Effector CD4-positive, alpha-beta T cell (primary cell): ENCODE data around the gene VRK2.
"Not testable (repeated sequence)": the region's sequence is repeated elsewhere in the genome, so short reads cannot be mapped to it uniquely, and the experiment has no call there.

Experiments used
- DNase-seq: peaks from one replicate; pipeline ENCODE4 v3.0.0-alpha.2; 2020

The VRK2 gene

DNA sequence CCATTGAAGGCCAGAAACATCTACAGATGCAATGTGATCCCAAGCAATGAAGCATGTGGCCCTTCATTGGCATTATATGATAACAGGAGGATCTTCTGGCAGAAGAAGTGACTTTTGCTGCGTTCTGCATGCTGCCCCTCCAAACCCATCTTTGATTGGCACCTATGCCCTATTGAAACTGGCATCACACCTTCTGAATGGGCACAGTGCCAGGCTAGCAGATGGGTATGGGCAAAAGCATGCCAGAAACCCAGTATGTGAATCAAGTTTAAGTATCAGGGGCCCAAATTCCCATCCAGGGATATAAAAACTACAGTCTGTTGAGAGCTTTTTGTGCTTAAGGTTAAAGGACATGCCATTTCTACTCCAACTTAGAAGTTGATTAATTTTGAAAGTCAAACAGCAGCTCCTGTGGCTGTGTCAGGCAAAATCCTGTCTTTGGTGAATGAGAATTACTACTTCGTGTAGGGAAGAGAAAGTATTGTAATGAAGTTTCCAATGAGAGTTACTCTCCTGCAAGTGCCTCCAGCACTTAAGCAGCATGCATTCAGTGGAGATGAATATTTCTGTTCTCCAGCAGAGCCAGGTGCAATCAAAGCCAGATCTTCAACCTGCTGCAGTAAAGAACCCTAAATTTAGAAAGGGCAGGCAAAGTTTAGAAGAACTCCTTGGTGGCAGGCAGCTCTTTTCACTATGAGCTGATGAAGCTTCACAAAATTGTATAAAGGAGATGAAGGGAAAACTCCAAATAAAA is 8.6 kb downstream of the VRK2 start:
- no peak for DNase-seq

GRCh38 chr2:58056192-58056916 is 9.7 kb downstream of the VRK2 start:
- no peak for DNase-seq

DNA sequence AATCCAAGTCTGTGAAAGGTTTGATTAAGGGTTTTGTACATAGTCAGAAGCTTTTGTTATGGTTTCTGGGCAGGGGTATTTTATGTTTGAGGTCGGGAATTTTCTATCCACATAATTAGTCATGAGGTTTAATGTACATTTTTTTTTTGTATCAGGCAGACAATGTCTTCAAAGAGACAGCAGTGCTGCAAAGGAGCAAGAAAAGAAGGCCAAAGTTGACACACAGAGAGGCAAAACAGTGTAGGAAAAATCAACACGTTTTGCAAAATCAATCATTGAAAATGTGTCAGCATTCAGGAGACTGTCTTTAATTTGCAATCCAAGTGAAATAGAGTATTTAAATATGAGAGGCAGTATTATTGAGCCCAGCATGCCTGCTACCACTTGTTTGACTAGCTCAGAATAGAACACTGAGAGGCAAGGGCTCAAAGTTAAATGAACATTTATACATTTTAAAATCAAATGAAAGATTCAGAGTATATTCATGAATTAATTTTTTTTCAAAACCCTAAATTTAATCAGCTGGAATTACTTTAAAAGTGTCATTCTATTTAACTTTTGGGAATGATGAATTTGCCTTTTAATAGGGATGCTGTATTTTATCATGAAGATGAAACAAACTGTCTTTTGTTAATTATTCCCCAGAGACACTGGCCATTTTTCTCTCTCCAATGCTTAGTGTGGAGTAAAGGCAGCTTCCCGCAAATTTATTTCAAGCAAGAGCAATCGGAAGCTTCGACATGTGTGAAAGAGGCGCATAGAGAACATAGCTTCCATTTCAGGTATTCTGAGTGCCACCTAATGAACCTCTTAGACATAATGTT is 11.3 kb downstream of the VRK2 start:
- no peak for DNase-seq

- DNase-seq = no peak
These were observed 17.0 kb downstream of the VRK2 start for GRCh38 chr2:58063641-58064040.

- DNase-seq = no peak
These were observed 17.5 kb downstream of the VRK2 start for GRCh38 chr2:58064086-58064485.

- no peak for DNase-seq
These were observed 18.6 kb downstream of the VRK2 start for GRCh38 chr2:58065248-58065647.

- DNase-seq = no peak
These were observed 20.4 kb downstream of the VRK2 start for GRCh38 chr2:58067001-58067400.

DNA sequence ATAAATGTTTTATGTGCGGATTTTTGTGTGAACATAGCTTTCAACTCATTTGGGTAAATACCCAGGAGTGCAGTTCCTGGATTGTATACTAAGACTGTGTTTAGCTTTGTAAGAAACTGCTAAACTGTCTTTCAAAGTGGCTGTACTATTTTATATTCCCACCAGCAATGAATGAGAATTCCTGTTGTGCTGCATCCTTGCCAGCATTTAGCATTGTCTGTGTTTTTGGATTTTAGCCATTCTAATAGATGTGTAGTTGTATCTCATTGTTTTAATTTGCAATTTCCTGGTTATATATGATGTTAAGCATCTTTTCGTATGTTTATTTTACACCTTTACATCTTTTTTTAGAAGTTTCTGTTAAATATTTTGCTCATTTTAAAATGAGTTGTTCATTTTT is 24.2 kb downstream of the VRK2 start:
- DNase-seq = no peak

DNA sequence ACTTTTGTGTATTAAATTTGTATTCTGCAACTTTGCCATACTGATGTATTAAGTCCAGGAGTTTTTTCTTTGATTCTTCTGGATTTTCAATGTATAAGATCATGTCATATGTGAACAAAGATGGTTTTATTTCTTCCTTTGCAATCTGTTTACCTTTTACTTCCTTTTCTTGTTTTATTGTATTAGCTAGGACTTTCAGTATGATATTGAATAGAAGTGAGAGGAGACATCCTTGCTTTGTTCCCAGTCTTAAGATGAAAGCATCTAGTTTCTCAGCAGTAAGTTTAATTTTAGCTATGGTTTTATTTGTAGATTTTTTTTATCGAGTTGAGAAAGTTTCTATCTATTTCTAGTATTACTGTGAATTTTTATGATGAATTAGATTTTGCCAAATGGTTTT is 25.5 kb downstream of the VRK2 start:
- DNase-seq = no peak

- DNase-seq = no peak
These were observed 26.4 kb downstream of the VRK2 start for GRCh38 chr2:58073008-58073407.

GRCh38 chr2:58073751-58074150 is 27.1 kb downstream of the VRK2 start:
- DNase-seq = no peak

- no peak for DNase-seq
These were observed 34.4 kb downstream of the VRK2 start for GRCh38 chr2:58081000-58081399.

- no peak for DNase-seq
These were observed 42.5 kb downstream of the VRK2 start for GRCh38 chr2:58089081-58089480.

- DNase-seq = not testable (repeated sequence)
These were observed 46.2 kb downstream of the VRK2 start for GRCh38 chr2:58092772-58093171.

GRCh38 chr2:58097025-58097424 is 50.4 kb downstream of the VRK2 start:
- no peak for DNase-seq

DNA sequence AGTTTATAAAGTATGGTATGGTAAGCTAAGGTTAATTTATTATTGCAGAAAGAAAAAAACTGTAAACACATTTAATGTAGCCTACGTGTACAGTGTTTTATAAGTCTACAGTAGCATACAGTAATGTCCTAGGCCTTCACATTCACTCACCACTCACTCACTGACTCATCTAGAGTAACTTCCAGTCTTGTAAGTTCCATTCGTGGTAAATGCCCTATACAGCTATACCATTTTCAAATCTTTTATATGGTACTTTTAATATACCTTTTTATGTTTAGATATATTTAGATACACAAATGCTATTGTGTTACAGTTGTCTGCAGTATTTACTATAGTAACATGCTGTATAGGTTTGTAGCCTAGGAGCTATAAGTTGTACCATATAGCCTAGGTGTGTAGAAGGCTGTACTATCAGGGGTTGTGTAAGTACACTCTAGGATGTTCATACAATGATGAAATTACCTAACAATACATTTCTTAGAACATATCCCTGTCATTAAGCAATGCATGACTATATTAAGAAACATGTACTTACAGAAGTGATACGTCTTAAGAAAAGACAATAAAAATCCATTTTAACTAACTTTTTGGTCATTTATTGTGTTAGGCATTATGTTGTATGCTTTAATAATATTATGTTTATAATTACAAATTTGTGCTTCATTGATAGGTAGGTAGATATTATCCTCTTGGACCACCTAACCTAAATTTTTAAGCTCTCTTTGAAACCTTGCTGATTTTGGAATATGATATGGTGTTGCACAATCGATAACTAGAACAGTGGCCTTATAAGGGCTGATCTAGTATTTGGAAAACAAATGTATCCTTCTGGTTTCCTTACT is 51.9 kb downstream of the VRK2 start:
- no peak for DNase-seq

DNA sequence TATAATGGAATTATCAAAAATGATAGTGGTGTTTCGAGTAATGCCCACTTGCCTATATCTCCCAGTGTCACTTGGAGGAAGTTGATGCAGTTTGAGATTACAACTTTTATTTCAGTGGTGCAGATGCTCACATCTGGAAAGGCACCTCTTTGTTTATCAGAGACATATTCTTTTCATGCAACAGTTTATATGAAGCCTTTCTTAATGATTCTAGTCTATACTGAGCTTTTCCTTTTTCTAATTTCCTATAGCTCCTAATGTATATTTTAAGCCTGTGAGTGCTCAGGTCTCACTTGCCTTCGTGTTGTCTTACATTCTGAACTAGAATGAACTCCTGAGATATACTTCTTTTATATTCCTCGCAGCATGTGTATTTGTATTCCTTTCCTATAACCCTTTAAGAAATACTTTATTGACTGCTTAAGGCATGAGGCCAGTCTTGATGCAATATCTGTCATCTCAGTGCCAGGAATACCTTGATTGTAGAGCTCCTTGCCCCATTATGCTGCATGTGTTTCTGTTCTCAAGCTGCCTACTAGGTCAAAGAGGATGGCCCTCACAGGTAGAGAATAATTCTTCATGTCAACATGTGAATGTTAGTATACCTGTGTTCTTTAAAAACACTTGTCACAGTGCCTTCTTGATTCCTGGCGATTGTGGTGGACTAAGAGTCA is 52.6 kb downstream of the VRK2 start:
- no peak for DNase-seq

GRCh38 chr2:58101500-58101899 is 54.9 kb downstream of the VRK2 start:
- no peak for DNase-seq

GRCh38 chr2:58106896-58107295 is 60.3 kb downstream of the VRK2 start:
- no peak for DNase-seq

DNA sequence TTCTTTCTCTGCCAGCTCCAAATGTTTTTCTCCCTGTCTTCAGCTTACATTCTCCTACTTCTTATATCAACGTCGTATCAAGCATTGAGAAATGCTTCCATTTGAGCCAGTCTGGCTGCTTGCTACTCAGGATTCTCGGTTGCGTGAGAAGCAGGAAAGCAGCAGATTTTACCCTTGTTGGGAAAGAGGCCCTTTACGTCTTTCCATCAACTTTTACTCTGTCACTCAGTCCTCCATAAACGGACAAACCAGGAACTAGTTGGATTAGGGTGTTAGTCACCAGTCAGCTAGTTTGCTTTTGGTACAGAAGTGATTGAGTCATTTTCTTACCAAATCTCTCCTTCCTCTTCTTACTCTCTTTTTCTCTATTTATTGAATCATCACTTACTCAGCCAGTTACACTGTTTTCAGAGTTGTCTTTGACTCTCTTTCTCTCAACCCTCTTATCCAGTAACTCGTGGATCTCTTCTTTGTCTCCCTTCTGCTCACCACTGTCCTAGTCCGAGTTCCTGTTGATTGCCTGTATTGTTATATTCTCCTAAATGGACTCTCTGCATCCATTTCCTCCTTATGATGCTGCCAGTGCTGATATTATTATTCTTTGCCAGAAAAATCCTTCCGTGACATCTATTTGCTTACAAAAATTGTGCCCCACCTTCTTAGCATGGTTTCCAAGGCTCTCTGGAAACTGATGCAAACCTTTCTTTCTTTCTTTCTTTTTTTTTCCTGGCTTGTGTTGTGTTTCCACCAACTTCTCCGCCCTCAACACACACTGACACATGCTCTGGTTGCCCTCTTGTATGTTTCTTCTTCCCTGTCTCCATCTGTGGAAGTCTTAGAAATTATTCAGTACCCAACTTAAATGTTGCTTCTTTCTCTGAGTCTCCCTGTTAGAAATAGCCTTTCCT is 61.5 kb downstream of the VRK2 start:
- no peak for DNase-seq

- no peak for DNase-seq
These were observed 62.9 kb downstream of the VRK2 start for GRCh38 chr2:58109481-58109880.
